Kidney epithelial cell (primary cell): Measurements from ENCODE around the gene DUSP12. TPM values are rescaled to one million over a fixed set of nuclear protein-coding genes. Genes with fewer than 3 reads are reported as not detected.

ENCODE experiments used
- DNase-seq: peaks from one replicate; pipeline ENCODE4 v3.0.0-alpha.2; 2010; ENCODE audit warnings: low read depth
- H3K27me3 ChIP-seq: 2 replicates; pipeline ENCODE4 v1.6.0; 2011; ENCODE audit warnings: low read length; ENCODE audit not compliant: control insufficient read depth, insufficient read depth
- H3K36me3 ChIP-seq: 2 replicates; pipeline ENCODE4 v1.5.1; 2011; ENCODE audit warnings: low read length; ENCODE audit not compliant: control insufficient read depth, insufficient read depth
- H3K4me3 ChIP-seq: 2 replicates; pipeline ENCODE4 v1.5.1; 2011; ENCODE audit warnings: low read depth, mild to moderate bottlenecking, control low read depth, low read length
- total RNA-seq: library from RNA; depleted of rRNA; stranded (reverse); fragments of >200 nt; gene quantifications from 2 replicates; pipeline ENCODE4 v1.2.3, GENCODE V29; 2015
- TF ChIP-seq, protein P1 (sequence below): IDR thresholded peaks from 2 replicates; pipeline ENCODE4 v1.5.1; 2011; ENCODE audit warnings: mild to moderate bottlenecking, moderate library complexity, low read length, control low read depth, inconsistent platforms; ENCODE audit not compliant: insufficient read depth, poor library complexity, severe bottlenecking

Gene DUSP12
- total RNA-seq, 1 donor from 2014 or later, result 48.0 TPM

DNA sequence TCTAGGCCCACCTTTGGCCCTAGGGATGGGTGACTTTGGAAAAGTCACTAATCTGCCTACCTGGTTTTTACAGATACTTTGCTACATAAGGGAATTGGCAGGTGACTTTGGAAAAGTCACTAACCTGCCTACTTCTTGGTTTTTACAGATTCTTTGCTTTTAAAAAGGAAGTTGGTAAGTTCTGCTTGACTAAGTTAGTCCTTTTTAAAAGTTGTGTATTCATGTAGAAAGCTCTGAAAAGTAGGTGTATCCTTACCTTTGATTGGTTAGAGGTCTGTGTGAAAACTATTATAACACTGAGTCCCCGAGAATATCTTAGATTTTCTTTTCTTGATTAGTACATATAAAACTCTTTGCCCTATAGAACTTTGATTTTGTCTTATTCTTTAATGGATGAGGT lies 28.9 kb downstream of the DUSP12 start:
- Histone ChIP-seq H3K4me3 (no peak overlapping the region), H3K27me3 (no peaks in the 10 kb centered on the region), H3K36me3 (no peaks in the 10 kb centered on the region)
- no peak for DNase-seq
- TF ChIP-seq, protein P1, sequence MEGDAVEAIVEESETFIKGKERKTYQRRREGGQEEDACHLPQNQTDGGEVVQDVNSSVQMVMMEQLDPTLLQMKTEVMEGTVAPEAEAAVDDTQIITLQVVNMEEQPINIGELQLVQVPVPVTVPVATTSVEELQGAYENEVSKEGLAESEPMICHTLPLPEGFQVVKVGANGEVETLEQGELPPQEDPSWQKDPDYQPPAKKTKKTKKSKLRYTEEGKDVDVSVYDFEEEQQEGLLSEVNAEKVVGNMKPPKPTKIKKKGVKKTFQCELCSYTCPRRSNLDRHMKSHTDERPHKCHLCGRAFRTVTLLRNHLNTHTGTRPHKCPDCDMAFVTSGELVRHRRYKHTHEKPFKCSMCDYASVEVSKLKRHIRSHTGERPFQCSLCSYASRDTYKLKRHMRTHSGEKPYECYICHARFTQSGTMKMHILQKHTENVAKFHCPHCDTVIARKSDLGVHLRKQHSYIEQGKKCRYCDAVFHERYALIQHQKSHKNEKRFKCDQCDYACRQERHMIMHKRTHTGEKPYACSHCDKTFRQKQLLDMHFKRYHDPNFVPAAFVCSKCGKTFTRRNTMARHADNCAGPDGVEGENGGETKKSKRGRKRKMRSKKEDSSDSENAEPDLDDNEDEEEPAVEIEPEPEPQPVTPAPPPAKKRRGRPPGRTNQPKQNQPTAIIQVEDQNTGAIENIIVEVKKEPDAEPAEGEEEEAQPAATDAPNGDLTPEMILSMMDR, result no peak

DNA sequence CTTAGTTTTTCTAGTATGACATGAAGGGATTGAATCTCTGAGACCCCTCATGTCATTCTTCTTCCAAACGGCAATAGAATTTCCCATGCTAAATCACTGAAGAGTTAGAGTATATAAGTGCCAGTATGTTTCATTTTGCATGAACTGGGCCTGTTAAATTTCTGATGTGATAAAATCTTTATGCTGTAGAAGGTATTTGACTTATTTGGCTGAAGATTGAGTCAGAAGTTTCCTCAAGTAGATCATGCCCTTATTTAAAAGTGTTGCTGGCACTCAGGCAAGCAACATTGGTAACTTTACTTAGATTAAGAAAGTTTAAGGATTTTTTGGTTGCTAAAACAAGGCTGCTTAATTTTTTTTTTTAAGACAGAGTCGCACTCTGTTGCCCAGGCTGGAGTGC lies 29.8 kb downstream of the DUSP12 start:
- Histone ChIP-seq H3K4me3 (no peak overlapping the region), H3K36me3 (no peaks in the 10 kb centered on the region), H3K27me3 (no peaks in the 10 kb centered on the region)
- no peak for DNase-seq
- TF ChIP-seq, protein P1, result no peak

GRCh38 chr1:161781995-161782394 lies 32.4 kb downstream of the DUSP12 start:
- no peak overlapping the region for H3K4me3 ChIP-seq
- H3K36me3 ChIP-seq, result no peaks in the 10 kb centered on the region
- H3K27me3 ChIP-seq, result no peaks in the 10 kb centered on the region
- no peak for DNase-seq
- TF ChIP-seq, protein P1, result no peak

GRCh38 chr1:161782886-161783285 lies 33.3 kb downstream of the DUSP12 start:
- Histone ChIP-seq H3K27me3 (no peaks in the 10 kb centered on the region), H3K4me3 (no peak overlapping the region), H3K36me3 (no peaks in the 10 kb centered on the region)
- no peak for DNase-seq
- TF ChIP-seq, protein P1, result no peak

DNA sequence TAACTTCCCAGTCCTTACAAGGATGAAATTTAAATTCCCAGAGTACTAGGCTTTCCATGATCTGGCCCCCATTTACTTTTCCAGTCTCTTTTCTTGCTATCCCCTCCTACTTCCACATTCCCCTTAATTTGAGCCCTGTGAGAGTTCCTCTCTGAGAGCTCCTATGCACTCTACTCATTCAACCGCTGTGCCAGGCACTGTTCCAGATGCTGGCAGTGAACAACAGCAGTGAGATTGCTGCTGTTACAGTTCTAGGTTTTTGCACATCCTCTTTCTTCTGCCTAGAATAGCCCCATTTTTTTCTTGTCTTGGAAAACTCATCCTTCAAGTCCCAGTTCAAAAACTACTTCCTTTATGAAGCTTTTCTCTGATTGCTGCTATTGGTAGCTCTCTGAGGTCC lies 35.4 kb downstream of the DUSP12 start:
- DNase-seq, result no peak
- no peaks in the 10 kb centered on the region for H3K36me3 ChIP-seq
- H3K4me3 ChIP-seq, result no peak overlapping the region
- TF ChIP-seq, protein P1, result no peak
- no peaks in the 10 kb centered on the region for H3K27me3 ChIP-seq

GRCh38 chr1:161787355-161787754 lies 37.8 kb downstream of the DUSP12 start:
- Histone ChIP-seq H3K36me3 (no peaks in the 10 kb centered on the region), H3K27me3 (no peaks in the 10 kb centered on the region), H3K4me3 (no peak overlapping the region)
- TF ChIP-seq, protein P1, result no peak
- DNase-seq, result no peak
